GM19328 (cell line): Measurements from ENCODE around the gene GPRC5A.

ENCODE experiments used
- ATAC-seq: cut with Tn5 transposase; IDR thresholded peaks from one replicate; pipeline ENCODE4 v1.9.1; 2021; ENCODE audit warnings: mild to moderate bottlenecking, moderate library complexity; ENCODE audit not compliant: unreplicated experiment

The GPRC5A gene

DNA sequence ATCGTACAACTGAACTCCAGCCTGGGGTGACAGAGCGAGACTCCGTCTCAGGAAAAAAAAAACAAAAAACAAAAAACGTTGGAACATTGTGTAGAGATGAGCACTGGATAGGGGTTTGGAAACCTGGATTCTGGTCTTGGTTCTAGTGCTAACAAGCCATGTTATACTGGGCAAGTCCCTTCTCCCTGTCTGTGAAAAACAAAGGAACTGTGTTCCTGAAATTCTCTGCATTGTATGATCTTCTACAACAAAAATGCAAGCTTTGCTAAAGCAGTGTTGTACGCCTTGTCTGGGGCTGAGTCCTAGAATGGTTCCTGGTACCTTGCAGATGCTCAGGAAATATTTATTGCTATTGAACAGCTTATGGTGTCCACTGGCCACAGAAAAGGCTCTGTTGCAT, 47.2 kb downstream of the GPRC5A start:
- ATAC-seq, result no peak

- no peak for ATAC-seq
Measured at GRCh38 chr12:12939888-12940287, 48.5 kb downstream of the GPRC5A start.

- no peak for ATAC-seq
Measured at GRCh38 chr12:12941450-12942350, 50.3 kb downstream of the GPRC5A start.

DNA sequence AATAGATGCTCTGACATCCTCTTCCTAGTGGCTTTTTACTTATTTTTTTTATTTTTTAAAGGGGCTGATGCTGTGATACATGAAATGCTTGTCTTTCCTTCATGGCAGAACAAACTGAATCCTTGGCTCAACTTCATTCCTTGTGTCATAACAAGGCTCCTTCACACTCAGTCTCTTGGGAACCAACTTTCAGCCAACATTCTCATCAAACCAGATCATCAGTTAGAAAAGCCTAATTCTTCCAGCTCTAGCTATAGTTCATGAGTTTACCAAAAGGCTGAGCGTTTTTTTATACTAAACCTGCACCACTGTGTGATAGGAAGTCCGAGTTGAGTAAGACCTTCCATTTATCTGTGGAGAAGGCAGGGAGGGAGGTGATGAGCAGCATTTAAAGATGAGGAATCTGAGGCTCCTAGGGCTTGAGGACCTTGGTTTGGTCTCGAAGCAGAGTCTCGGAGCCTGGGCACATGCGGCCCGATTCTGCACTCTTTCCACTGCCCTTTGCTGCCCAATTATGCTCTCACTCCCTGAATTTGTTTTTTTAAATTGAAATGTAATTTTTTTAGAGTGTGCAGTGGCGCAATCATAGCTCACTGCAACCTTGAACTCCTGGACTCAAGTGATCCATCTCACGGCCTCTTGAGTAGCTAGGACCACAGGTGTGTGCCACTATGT, 52.4 kb downstream of the GPRC5A start:
- ATAC-seq, result no peak

DNA sequence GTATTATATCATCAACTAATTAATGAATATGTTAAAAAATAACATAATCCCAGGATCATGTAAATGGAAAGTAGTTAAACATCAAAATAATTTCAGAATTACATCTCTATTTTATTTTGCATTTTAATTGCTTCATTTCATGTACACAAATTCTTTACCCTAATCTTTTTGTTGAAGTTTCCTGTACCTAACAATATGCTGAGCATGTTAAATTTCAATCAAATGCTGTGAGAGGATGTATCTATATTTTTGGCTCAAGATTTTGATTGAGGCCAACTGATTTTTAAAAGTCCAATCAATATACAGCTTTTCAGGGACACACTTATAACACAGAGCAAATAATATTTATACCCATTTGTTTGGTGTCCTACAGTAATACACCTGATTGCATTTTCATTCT, 54.2 kb downstream of the GPRC5A start:
- ATAC-seq, result no peak

DNA sequence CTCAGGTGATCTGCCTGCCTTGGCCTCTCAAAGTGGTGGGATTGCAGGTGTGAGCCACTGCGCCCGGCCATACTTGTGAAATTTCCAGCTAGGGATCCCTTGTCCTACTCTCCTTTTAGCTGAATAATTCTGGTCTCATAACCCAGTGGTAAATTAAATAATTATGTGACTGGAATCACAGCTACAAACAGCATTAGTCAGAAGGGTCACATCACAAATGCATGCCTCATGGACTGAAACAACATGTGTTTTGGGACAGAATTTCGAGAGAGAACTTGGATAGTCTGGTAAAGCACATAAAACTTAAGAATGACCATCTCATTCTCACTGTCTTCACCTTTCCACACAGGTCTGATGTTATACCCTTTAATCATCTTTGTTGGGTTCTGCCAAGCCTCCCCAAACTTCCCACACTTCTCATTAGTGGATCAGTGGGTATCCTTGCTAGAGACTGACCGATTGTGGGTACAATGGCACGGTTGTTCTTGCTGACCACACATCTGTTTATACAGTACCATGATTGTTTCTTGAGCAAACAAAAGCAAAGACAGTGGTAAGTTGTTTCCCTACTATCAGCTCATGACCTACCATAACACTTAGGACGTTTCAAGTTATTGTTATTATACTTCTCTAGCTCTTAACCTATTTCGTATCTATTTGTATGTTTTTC, 55.5 kb downstream of the GPRC5A start:
- ATAC-seq, result no peak

DNA sequence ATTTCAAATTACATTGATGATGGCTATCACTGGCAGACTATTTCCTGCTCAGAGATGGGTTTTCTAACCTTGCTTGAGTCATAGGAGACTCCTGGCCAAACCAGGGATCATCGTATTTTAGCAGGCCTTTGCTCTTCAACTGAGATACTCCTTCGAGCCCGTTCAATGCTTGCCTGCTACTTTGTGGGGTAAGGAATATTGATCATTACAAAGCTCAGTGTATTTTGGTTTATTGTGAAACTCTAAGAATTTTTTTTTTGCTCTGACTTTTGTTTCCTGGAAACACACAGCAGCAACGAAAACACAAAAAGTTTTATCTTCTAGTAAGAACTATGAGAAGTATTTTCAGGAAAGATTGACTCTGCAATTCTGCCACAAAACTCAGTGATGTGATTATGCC, 56.5 kb downstream of the GPRC5A start:
- no peak for ATAC-seq

GRCh38 chr12:12951504-12951903, 60.1 kb downstream of the GPRC5A start:
- ATAC-seq, result no peak

- no peak for ATAC-seq
Measured at GRCh38 chr12:12952036-12952435, 60.7 kb downstream of the GPRC5A start, which contains the start of gene GPRC5D. Gene GPRC5D (minus strand): TSS chr12:12952170. CDS start chr12:12950384, 1,786 bp downstream.

DNA sequence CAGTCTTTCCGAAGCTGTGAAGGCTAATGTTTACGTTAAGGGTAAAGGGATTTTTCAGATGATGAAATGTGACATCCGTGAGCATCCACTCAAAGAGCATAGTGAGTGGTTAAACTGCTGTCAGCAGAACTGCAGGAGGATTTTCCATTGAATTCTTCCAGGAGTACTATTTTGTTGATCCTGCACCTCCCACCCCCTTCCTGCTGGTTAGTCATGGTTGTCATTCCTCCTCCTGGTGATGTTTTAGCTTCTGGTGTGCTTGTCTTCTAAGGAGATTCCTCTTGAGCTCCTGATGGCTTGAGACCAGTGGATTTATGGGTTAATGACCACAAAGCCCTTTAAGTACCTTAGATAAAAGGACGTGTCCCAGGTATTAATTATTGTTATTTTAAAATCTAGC, 63.0 kb downstream of the GPRC5A start:
- ATAC-seq, result no peak

- no peak for ATAC-seq
Measured at GRCh38 chr12:12954878-12955625, 63.7 kb downstream of the GPRC5A start.

- no peak for ATAC-seq
Measured at GRCh38 chr12:12958886-12959285, 67.5 kb downstream of the GPRC5A start.

DNA sequence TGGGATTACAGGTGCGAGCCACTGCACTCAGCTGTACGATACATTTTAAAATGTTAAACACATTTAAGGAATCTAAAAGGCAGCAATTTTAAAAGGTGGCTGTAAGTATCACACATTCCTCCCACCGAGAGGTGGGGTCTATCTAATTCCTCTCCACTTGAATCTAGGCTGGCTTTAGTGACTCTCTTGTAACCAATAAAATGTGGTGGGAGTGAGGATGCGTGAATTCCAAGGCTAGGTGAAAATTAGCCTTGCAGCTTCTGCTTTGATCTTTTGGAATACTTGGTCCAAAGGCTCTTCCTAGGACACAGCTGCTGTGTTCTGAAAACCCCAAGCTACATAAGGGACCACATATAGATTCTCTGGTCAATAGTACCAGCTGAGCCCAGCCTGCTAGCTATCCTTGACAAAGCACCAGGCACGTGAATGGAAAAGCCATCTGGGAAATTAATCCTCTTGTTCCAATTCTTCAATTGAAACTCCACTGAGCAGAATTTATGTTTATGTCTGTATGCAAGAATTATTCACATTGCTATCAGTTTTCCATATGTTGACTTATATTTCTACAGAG, 69.4 kb downstream of the GPRC5A start:
- ATAC-seq, result no peak

GRCh38 chr12:12964255-12964654, 72.9 kb downstream of the GPRC5A start:
- no peak for ATAC-seq

DNA sequence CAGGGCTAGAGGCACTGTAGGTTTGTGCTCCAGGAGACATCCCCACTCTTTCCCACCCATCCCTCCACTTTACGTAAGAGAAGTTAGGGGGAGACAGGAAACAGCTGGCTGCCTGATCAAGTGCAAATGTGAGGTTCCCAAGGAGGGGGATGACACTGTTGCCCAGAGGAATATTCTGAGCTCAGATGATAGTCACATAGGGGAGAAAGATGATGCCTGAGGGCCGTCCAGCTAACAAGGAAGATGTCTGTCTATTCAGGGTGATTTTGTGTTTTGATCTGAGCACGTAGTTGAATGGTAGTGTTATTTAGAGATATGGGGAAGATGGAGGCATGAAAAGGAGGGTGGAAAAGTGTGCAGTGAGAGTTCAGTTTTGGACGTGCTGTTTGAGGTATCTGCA, 74.5 kb downstream of the GPRC5A start:
- ATAC-seq, result no peak
